GM23338 (cell line): ENCODE results near the gene TMEM169. TPM values are rescaled to one million over a fixed set of nuclear protein-coding genes. Genes with fewer than 3 reads are reported as not detected.

Source experiments
- ATAC-seq: fragments of 200-7000 bp; cut with Tn5 transposase; 3 replicates; pipeline ENCODE4 v1.9.1; 2020
- DNase-seq: peaks from one replicate; pipeline ENCODE4 v3.0.0-alpha.2; 2015; ENCODE audit warnings: low spot score
- H2AFZ ChIP-seq: fragments of 200-600 bp; sonication (generic); 2 replicates; pipeline ENCODE4 v1.8.0; 2016; ENCODE audit warnings: antibody characterized with exemption, mild to moderate bottlenecking, moderate library complexity
- H3F3A ChIP-seq: fragments of 200-600 bp; sonication (generic); replicated peaks from 2 replicates; pipeline ENCODE4 v1.8.0; 2017; ENCODE audit warnings: antibody characterized with exemption, mixed run types, low read depth
- H3K27ac ChIP-seq: fragments of 200-600 bp; sonication (generic); 2 replicates; pipeline ENCODE4 v1.6.1; 2016; ENCODE audit warnings: low read depth
- H3K27me3 ChIP-seq: fragments of 200-600 bp; sonication (generic); 2 replicates; pipeline ENCODE4 v1.8.0; 2016; ENCODE audit warnings: mild to moderate bottlenecking, mixed run types, moderate library complexity; ENCODE audit not compliant: insufficient read depth
- H3K36me3 ChIP-seq: fragments of 200-600 bp; sonication (generic); 2 replicates; pipeline ENCODE4 v1.8.0; 2016; ENCODE audit warnings: mild to moderate bottlenecking; ENCODE audit not compliant: insufficient read depth
- H3K4me1 ChIP-seq: fragments of 200-600 bp; sonication (generic); 2 replicates; pipeline ENCODE4 v1.8.0; 2016; ENCODE audit warnings: mild to moderate bottlenecking, moderate library complexity; ENCODE audit not compliant: insufficient read depth
- H3K4me2 ChIP-seq: fragments of 200-600 bp; sonication (generic); 2 replicates; pipeline ENCODE4 v1.7.1; 2017; ENCODE audit warnings: mixed run types
- H3K4me3 ChIP-seq: fragments of 200-600 bp; sonication (generic); 2 replicates; pipeline ENCODE4 v1.6.1; 2016; ENCODE audit warnings: mixed run types
- H3K79me2 ChIP-seq: fragments of 200-600 bp; sonication (generic); replicated peaks from 2 replicates; pipeline ENCODE4 v1.8.0; 2017; ENCODE audit warnings: mild to moderate bottlenecking; ENCODE audit not compliant: insufficient read depth
- H3K9me2 ChIP-seq: fragments of 200-600 bp; sonication (generic); 2 replicates; pipeline ENCODE4 v1.8.0; 2017; ENCODE audit not compliant: insufficient read depth
- H4K20me1 ChIP-seq: fragments of 200-600 bp; sonication (generic); replicated peaks from 2 replicates; pipeline ENCODE4 v1.8.0; 2017; ENCODE audit warnings: mild to moderate bottlenecking; ENCODE audit not compliant: insufficient read depth
- H3K27ac Mint-ChIP-seq: 2 replicates; pipeline ENCODE4 v1.8.0; 2020; ENCODE audit warnings: inconsistent platforms, mild to moderate bottlenecking, moderate library complexity, mixed read lengths
- H3K27me3 Mint-ChIP-seq: 3 replicates; pipeline ENCODE4 v1.8.0; 2022; ENCODE audit warnings: low read depth, mild to moderate bottlenecking, moderate library complexity, mixed read lengths, inconsistent platforms; ENCODE audit not compliant: insufficient read depth, poor library complexity
- H3K36me3 Mint-ChIP-seq: 3 replicates; pipeline ENCODE4 v1.8.0; 2021; ENCODE audit warnings: low read depth, mild to moderate bottlenecking, inconsistent platforms, moderate library complexity, mixed read lengths
- H3K4me1 Mint-ChIP-seq: 3 replicates; pipeline ENCODE4 v1.8.0; 2020; ENCODE audit warnings: mild to moderate bottlenecking, inconsistent platforms, mixed read lengths
- H3K4me3 Mint-ChIP-seq: 3 replicates; pipeline ENCODE4 v1.8.0; 2021; ENCODE audit warnings: moderate library complexity, mild to moderate bottlenecking, inconsistent platforms, mixed read lengths
- H3K9me3 Mint-ChIP-seq: 3 replicates; pipeline ENCODE4 v1.8.0; 2020; ENCODE audit warnings: moderate library complexity, mild to moderate bottlenecking, inconsistent platforms, mixed read lengths
- EZH2 ChIP-seq: fragments of 200-600 bp; sonication (generic); IDR thresholded peaks from one replicate; pipeline ENCODE4 v1.8.0; 2017; ENCODE audit warnings: antibody characterized with exemption, mild to moderate bottlenecking, low read depth; ENCODE audit not compliant: unreplicated experiment
- EZH2phosphoT487 ChIP-seq: fragments of 200-600 bp; sonication (generic); IDR thresholded peaks from one replicate; pipeline ENCODE4 v1.8.1; 2018; ENCODE audit warnings: antibody characterized with exemption; ENCODE audit not compliant: unreplicated experiment
- JUNB ChIP-seq: IDR thresholded peaks from one replicate; pipeline ENCODE4 v1.6.1; 2016; ENCODE audit warnings: antibody characterized with exemption; ENCODE audit not compliant: unreplicated experiment
- NANOG ChIP-seq: IDR thresholded peaks from 2 replicates; pipeline ENCODE4 v1.6.1; 2016; ENCODE audit warnings: antibody characterized with exemption, borderline replicate concordance
- REST ChIP-seq: IDR thresholded peaks from one replicate; pipeline ENCODE4 v1.6.1; 2018; ENCODE audit warnings: antibody characterized with exemption; ENCODE audit not compliant: unreplicated experiment
- STAT1 ChIP-seq: IDR thresholded peaks from one replicate; pipeline ENCODE4 v1.6.1; 2016; ENCODE audit warnings: antibody characterized with exemption; ENCODE audit not compliant: unreplicated experiment
- ZNF114 ChIP-seq: fragments of 250-450 bp; sonication (Bioruptor Pico); IDR thresholded peaks from 2 replicates; pipeline ENCODE4 v1.5.0; 2020; ENCODE audit warnings: mild to moderate bottlenecking, moderate library complexity
- ZNF331 ChIP-seq: fragments of 250-450 bp; sonication (Bioruptor Pico); IDR thresholded peaks from 2 replicates; pipeline ENCODE4 v1.5.0; 2020; ENCODE audit warnings: low read depth, mild to moderate bottlenecking, moderate library complexity
- polyA plus RNA-seq: library from polyadenylated mRNA; unstranded; fragments of >200 nt; fragmentation: Nextera tagmentation; extraction: Ambion mirVana; gene quantifications from 2 replicates; pipeline ENCODE4 v1.2.1, GENCODE V29; 2016
- total RNA-seq: library from RNA; depleted of rRNA; stranded (reverse); fragments of >200 nt; shearing (Covaris generic); gene quantifications from 2 replicates; pipeline ENCODE4 v1.2.3, GENCODE V29; 2014
- TF ChIP-seq, protein P1 (sequence below): IDR thresholded peaks from 2 replicates; pipeline ENCODE4 v1.6.1; 2016; ENCODE audit warnings: antibody characterized with exemption
- TF ChIP-seq, protein P2 (sequence below), 2 experiments: fragments of 200-600 bp in 1 of 2; sonication (generic) in 1 of 2; conservative IDR thresholded peaks; 2 replicates each; pipeline versions ENCODE4 v1.5.1 to v1.6.1; 2016 to 2017; ENCODE audit warnings: antibody characterized with exemption in 2 of 2, low read depth in 2 of 2, mild to moderate bottlenecking in 2 of 2, moderate library complexity in 1 of 2

The TMEM169 gene
- total and polyA plus RNA-seq, 2 experiments from 2014 or later = 1.4 to 3.9 TPM

DNA sequence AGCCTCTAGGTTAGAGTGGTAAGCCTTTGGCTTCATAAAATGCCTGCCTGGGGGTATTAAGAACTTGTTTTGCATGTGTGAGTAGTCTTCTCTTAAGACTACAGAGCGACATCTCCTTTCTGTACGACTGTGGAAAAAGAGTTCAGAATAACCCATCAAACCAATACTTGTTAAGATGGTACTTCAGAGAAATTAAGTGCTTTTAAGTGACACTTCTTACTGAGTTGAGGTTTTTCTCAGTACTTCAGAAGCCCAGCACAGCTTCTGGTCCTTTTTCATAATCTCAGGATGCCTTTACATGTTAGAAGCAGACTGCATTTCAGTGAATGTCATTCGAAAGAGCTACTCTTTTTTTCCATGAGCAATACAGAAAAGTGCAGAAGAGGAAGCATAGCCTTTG lies 38.3 kb downstream of the TMEM169 start:
- ATAC-seq = no peak
- peaks cover 7% of the 10 kb centered on the region for H3K4me1 ChIP-seq
- DNase-seq = no peak
- H3K36me3 ChIP-seq = peaks cover 98% of the 10 kb centered on the region
- H3K9me2 ChIP-seq = no peaks in the 10 kb centered on the region
- H3K27me3 ChIP-seq = no peaks in the 10 kb centered on the region
- Mint-ChIP-seq H3K9me3 (no peaks in the 10 kb centered on the region), H3K27me3 (peaks cover 7% of the 10 kb centered on the region), H3K36me3 (peaks cover 99% of the 10 kb centered on the region), H3K27ac (no peak overlapping the region), H3K4me1 (peaks cover 11% of the 10 kb centered on the region; the same call in 2 of the 3 replicates), H3K4me3 (no peak overlapping the region)
- peaks cover 23% of the 10 kb centered on the region for H4K20me1 ChIP-seq
- TF ChIP-seq EZH2 (no peak), REST (no peak), STAT1 (no peak), EZH2phosphoT487 (no peak), JUNB (no peak)
- TF ChIP-seq, protein P1, sequence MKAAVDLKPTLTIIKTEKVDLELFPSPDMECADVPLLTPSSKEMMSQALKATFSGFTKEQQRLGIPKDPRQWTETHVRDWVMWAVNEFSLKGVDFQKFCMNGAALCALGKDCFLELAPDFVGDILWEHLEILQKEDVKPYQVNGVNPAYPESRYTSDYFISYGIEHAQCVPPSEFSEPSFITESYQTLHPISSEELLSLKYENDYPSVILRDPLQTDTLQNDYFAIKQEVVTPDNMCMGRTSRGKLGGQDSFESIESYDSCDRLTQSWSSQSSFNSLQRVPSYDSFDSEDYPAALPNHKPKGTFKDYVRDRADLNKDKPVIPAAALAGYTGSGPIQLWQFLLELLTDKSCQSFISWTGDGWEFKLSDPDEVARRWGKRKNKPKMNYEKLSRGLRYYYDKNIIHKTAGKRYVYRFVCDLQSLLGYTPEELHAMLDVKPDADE = no peak
- H3K4me3 ChIP-seq = no peak overlapping the region
- peaks cover 8% of the 10 kb centered on the region; the same call in 1 of the 2 replicates for H3F3A ChIP-seq
- H3K4me2 ChIP-seq = no peak overlapping the region
- no peak overlapping the region for H2AFZ ChIP-seq
- peaks cover 96% of the 10 kb centered on the region for H3K79me2 ChIP-seq
- H3K27ac ChIP-seq = no peak overlapping the region

- H3K4me2 ChIP-seq = no peak overlapping the region
- Mint-ChIP-seq H3K9me3 (no peaks in the 10 kb centered on the region), H3K27me3 (peaks cover 3% of the 10 kb centered on the region), H3K36me3 (peaks cover 99% of the 10 kb centered on the region), H3K4me1 (peaks cover 3% of the 10 kb centered on the region; the same call in 2 of the 3 replicates), H3K4me3 (no peak overlapping the region), H3K27ac (peak overlapping the region; percentile 83)
- DNase-seq (no peak), ATAC-seq (no peak)
- H3K9me2 ChIP-seq = no peaks in the 10 kb centered on the region
- peaks cover 23% of the 10 kb centered on the region for H4K20me1 ChIP-seq
- H3K4me1 ChIP-seq = no peaks in the 10 kb centered on the region
- peak overlapping the region; percentile 40 for H3K27ac ChIP-seq
- H2AFZ ChIP-seq = no peak overlapping the region
- peaks cover 96% of the 10 kb centered on the region for H3K79me2 ChIP-seq
- peaks cover 8% of the 10 kb centered on the region; the same call in 1 of the 2 replicates for H3F3A ChIP-seq
- H3K27me3 ChIP-seq = no peaks in the 10 kb centered on the region
- peaks cover 100% of the 10 kb centered on the region for H3K36me3 ChIP-seq
- H3K4me3 ChIP-seq = no peak overlapping the region
- TF ChIP-seq NANOG (no peak), ZNF114 (no peak), JUNB (no peak), ZNF331 (CRISPR knock-in tag) (no peak)
- TF ChIP-seq, protein P2, sequence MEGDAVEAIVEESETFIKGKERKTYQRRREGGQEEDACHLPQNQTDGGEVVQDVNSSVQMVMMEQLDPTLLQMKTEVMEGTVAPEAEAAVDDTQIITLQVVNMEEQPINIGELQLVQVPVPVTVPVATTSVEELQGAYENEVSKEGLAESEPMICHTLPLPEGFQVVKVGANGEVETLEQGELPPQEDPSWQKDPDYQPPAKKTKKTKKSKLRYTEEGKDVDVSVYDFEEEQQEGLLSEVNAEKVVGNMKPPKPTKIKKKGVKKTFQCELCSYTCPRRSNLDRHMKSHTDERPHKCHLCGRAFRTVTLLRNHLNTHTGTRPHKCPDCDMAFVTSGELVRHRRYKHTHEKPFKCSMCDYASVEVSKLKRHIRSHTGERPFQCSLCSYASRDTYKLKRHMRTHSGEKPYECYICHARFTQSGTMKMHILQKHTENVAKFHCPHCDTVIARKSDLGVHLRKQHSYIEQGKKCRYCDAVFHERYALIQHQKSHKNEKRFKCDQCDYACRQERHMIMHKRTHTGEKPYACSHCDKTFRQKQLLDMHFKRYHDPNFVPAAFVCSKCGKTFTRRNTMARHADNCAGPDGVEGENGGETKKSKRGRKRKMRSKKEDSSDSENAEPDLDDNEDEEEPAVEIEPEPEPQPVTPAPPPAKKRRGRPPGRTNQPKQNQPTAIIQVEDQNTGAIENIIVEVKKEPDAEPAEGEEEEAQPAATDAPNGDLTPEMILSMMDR (conservative IDR thresholded peaks at IDR 0.05; ENCODE audit: low read depth in 2 of 2) = no peak
These were observed 39.5 kb downstream of the TMEM169 start for GRCh38 chr2:216121255-216121654.
